ENCODE measurements around the gene KRTAP1-4.
A peak's percentile ranks its signal among the peaks of the same experiment; 100 is the strongest.
"Not testable (repeated sequence)": the region's sequence is repeated elsewhere in the genome, so short reads cannot be mapped to it uniquely, and the experiment has no call there.

KRTAP1-4 gene

GRCh38 chr17:41029633-41030245, at the start of gene KRTAP1-4:
Gene KRTAP1-4 (minus strand): TSS chr17:41030195. CDS start chr17:41030078, 117 bp downstream.
- no peak for DNase-seq

GRCh38 chr17:41076788-41077187, 46.8 kb upstream of the KRTAP1-4 start:
- DNase-seq = no peak

GRCh38 chr17:41073676-41074075, 43.7 kb upstream of the KRTAP1-4 start:
- no peak for DNase-seq

- DNase-seq = no peak
Observed at GRCh38 chr17:41071606-41072360, 41.8 kb upstream of the KRTAP1-4 start.

- no peak for DNase-seq
Observed at GRCh38 chr17:41069031-41069430, 39.0 kb upstream of the KRTAP1-4 start.

GRCh38 chr17:41067281-41067680, 37.3 kb upstream of the KRTAP1-4 start:
- no peak for DNase-seq

GRCh38 chr17:41065829-41066624, 36.0 kb upstream of the KRTAP1-4 start, which contains the start of gene KRTAP2-4:
Gene KRTAP2-4 (minus strand): TSS chr17:41065879. CDS start chr17:41065845, 34 bp downstream.
- DNase-seq = peak; percentile 91

GRCh38 chr17:41065016-41065689, 35.2 kb upstream of the KRTAP1-4 start:
- DNase-seq = not testable (repeated sequence)

- DNase-seq = no peak
Observed at GRCh38 chr17:41064301-41064700, 34.3 kb upstream of the KRTAP1-4 start.

GRCh38 chr17:41063449-41063848, 33.5 kb upstream of the KRTAP1-4 start:
- no peak for DNase-seq

GRCh38 chr17:41061964-41062363, 32.0 kb upstream of the KRTAP1-4 start:
- DNase-seq = peak; percentile 93

GRCh38 chr17:41060052-41060604, 30.1 kb upstream of the KRTAP1-4 start, which contains the start of gene KRTAP2-3:
Gene KRTAP2-3 (minus strand): TSS chr17:41060114. CDS start chr17:41060050, 64 bp downstream.
- peak; percentile 99 for DNase-seq

- peak; percentile 89 for DNase-seq
Observed at GRCh38 chr17:41059276-41060051, 29.5 kb upstream of the KRTAP1-4 start.

GRCh38 chr17:41058741-41059140, 28.7 kb upstream of the KRTAP1-4 start:
- peak; percentile 50 for DNase-seq

- no peak for DNase-seq
Observed at GRCh38 chr17:41057547-41057946, 27.6 kb upstream of the KRTAP1-4 start.

- DNase-seq = not testable (repeated sequence)
Observed at GRCh38 chr17:41055130-41055529, 25.1 kb upstream of the KRTAP1-4 start, which contains the start of gene KRTAP2-2. Gene KRTAP2-2 (minus strand): TSS chr17:41055230. CDS start chr17:41055211, 19 bp downstream.

- not testable (repeated sequence) for DNase-seq
Observed at GRCh38 chr17:41054556-41054955, 24.6 kb upstream of the KRTAP1-4 start.

- DNase-seq = no peak
Observed at GRCh38 chr17:41054025-41054424, 24.0 kb upstream of the KRTAP1-4 start.

- DNase-seq = no peak
Observed at GRCh38 chr17:41052566-41052965, 22.6 kb upstream of the KRTAP1-4 start.

GRCh38 chr17:41049110-41049509, 19.1 kb upstream of the KRTAP1-4 start:
- DNase-seq = no peak

- no peak for DNase-seq
Observed at GRCh38 chr17:41048441-41048840, 18.4 kb upstream of the KRTAP1-4 start.

Measured in kidney glomerular epithelial cell (primary cell).